Mesenchymal stem cell (in vitro differentiated cells and primary cell): ENCODE data around the gene CABCOCO1.

Experiments used
- DNase-seq: peaks from one replicate; pipeline ENCODE4 v3.0.0-alpha.2; 2013
- H2AFZ ChIP-seq: one replicate; pipeline ENCODE4 v1.6.1; 2013; ENCODE audit warnings: low read depth, mild to moderate bottlenecking, control low read depth, inconsistent platforms, low read length, moderate library complexity
- H2AK5ac ChIP-seq: 2 replicates; pipeline ENCODE4 v1.6.1; 2013; ENCODE audit warnings: low read length, moderate library complexity, mild to moderate bottlenecking, inconsistent platforms; ENCODE audit not compliant: severe bottlenecking
- H2BK120ac ChIP-seq: one replicate; pipeline ENCODE4 v1.6.1; 2013; ENCODE audit warnings: low read depth, mild to moderate bottlenecking, inconsistent platforms, low read length, moderate library complexity
- H2BK12ac ChIP-seq, 2 experiments: one replicate each; pipeline ENCODE4 v1.6.1; 2013; ENCODE audit warnings: inconsistent platforms in 2 of 2, low read length in 2 of 2, mild to moderate bottlenecking in 2 of 2, moderate library complexity in 2 of 2, control low read depth in 1 of 2
- H2BK15ac ChIP-seq: one replicate; pipeline ENCODE4 v1.6.1; 2013; ENCODE audit warnings: mild to moderate bottlenecking, low read depth, inconsistent platforms; ENCODE audit not compliant: poor library complexity, severe bottlenecking
- H2BK5ac ChIP-seq: 2 replicates; pipeline ENCODE4 v1.6.1; 2013; ENCODE audit warnings: low read depth, mild to moderate bottlenecking, low read length, control low read depth, inconsistent platforms; ENCODE audit not compliant: poor library complexity, severe bottlenecking
- H3K14ac ChIP-seq, 2 experiments: one replicate each; pipeline ENCODE4 v1.6.1; 2013; ENCODE audit warnings: inconsistent platforms in 2 of 2, low read length in 2 of 2, control low read depth in 1 of 2, mild to moderate bottlenecking in 1 of 2, moderate library complexity in 1 of 2
- H3K18ac ChIP-seq, 2 experiments: one replicate each; pipeline ENCODE4 v1.6.1; 2013; ENCODE audit warnings: inconsistent platforms in 2 of 2, low read length in 2 of 2, control low read depth in 1 of 2, low read depth in 1 of 2, mild to moderate bottlenecking in 1 of 2
- H3K23ac ChIP-seq, 2 experiments: one replicate each; pipeline ENCODE4 v1.6.1; 2013; ENCODE audit warnings: inconsistent platforms in 2 of 2, low read length in 2 of 2, mild to moderate bottlenecking in 2 of 2, moderate library complexity in 2 of 2, control low read depth in 1 of 2
- H3K27ac ChIP-seq: 2 replicates; pipeline ENCODE4 v1.5.1; 2013; ENCODE audit warnings: mild to moderate bottlenecking, moderate library complexity, low read length, control low read depth, inconsistent platforms; ENCODE audit not compliant: poor library complexity, severe bottlenecking
- H3K27me3 ChIP-seq, 2 experiments: 2 replicates each; pipeline versions ENCODE4 v1.6.1 to v1.7.0; 2013; ENCODE audit warnings: low read length in 2 of 2, mild to moderate bottlenecking in 2 of 2, moderate library complexity in 2 of 2, control low read depth in 1 of 2, inconsistent platforms in 1 of 2; ENCODE audit not compliant: control insufficient read depth in 1 of 2, insufficient read depth in 1 of 2
- H3K36me3 ChIP-seq, 2 experiments: 2 replicates each; pipeline versions ENCODE4 v1.6.1 to v1.7.0; 2013; ENCODE audit warnings: low read length in 2 of 2, control low read depth in 1 of 2, inconsistent platforms in 1 of 2, low read depth in 1 of 2, mild to moderate bottlenecking in 1 of 2; ENCODE audit not compliant: insufficient read depth in 2 of 2, control insufficient read depth in 1 of 2
- H3K4ac ChIP-seq, 2 experiments: one replicate each; pipeline ENCODE4 v1.6.1; 2013; ENCODE audit warnings: inconsistent platforms in 2 of 2, low read length in 2 of 2, mild to moderate bottlenecking in 2 of 2, moderate library complexity in 2 of 2, control low read depth in 1 of 2, low read depth in 1 of 2
- H3K4me1 ChIP-seq: 2 replicates; pipeline ENCODE4 v1.6.1; 2013; ENCODE audit warnings: low read depth, low read length, control low read depth; ENCODE audit not compliant: control insufficient read depth, insufficient read depth
- H3K4me2 ChIP-seq: 2 replicates; pipeline ENCODE4 v1.6.1; 2013; ENCODE audit warnings: low read length, mild to moderate bottlenecking, inconsistent platforms; ENCODE audit not compliant: poor library complexity, severe bottlenecking
- H3K4me3 ChIP-seq, 2 experiments: 2 replicates each; pipeline versions ENCODE4 v1.5.1 to v1.7.0; 2013; ENCODE audit warnings: low read length in 2 of 2, mild to moderate bottlenecking in 2 of 2, control low read depth in 1 of 2, low read depth in 1 of 2; ENCODE audit not compliant: insufficient read depth in 1 of 2
- H3K79me1 ChIP-seq: replicated peaks from 2 replicates; pipeline ENCODE4 v1.6.1; 2013; ENCODE audit warnings: mild to moderate bottlenecking, control low read depth, low read length, inconsistent platforms; ENCODE audit not compliant: poor library complexity, severe bottlenecking
- H3K9ac ChIP-seq: 2 replicates; pipeline ENCODE4 v1.7.0; 2013; ENCODE audit warnings: mild to moderate bottlenecking, low read length, moderate library complexity
- H3K9me3 ChIP-seq: 2 replicates; pipeline ENCODE4 v1.7.0; 2013; ENCODE audit warnings: mild to moderate bottlenecking, low read length; ENCODE audit not compliant: control insufficient read depth
- H4K8ac ChIP-seq: one replicate; pipeline ENCODE4 v1.6.1; 2013; ENCODE audit warnings: inconsistent platforms, mild to moderate bottlenecking, low read length, moderate library complexity
- H4K91ac ChIP-seq: one replicate; pipeline ENCODE4 v1.6.1; 2013; ENCODE audit warnings: mild to moderate bottlenecking, low read length, inconsistent platforms
- WGBS: methylation state at CpG from one replicate; pipeline ENCODE4 v1.1.7; 2013; ENCODE audit warnings: mixed read lengths; 5-methylcytosine and 5-hydroxymethylcytosine counted together

The CABCOCO1 gene

GRCh38 chr10:61754587-61755550, 92.1 kb downstream of the CABCOCO1 start:
- Histone ChIP-seq H4K8ac (no peak overlapping the region), H3K36me3 (no peaks in the 10 kb centered on the region), H3K79me1 (no peaks in the 10 kb centered on the region), H3K9me3 (no peaks in the 10 kb centered on the region), H2AFZ (no peak overlapping the region), H2BK5ac (no peak overlapping the region), H3K4me3 (no peak overlapping the region), H3K9ac (no peak overlapping the region), H3K27me3 (no peaks in the 10 kb centered on the region), H3K23ac (no peak overlapping the region), H3K14ac (no peak overlapping the region), H2BK15ac (no peak overlapping the region), H3K4me1 (peaks cover 4% of the 10 kb centered on the region), H3K27ac (peak overlapping the region; percentile 53), H2BK12ac (no peak overlapping the region), H3K18ac (no peak overlapping the region), H4K91ac (no peak overlapping the region), H2BK120ac (no peak overlapping the region), H2AK5ac (no peak overlapping the region), H3K4ac (no peak overlapping the region), H3K4me2 (no peak overlapping the region)
- peak; percentile 16 for DNase-seq
- 100% methylated on average over 1 of the region's 4 CpGs for WGBS

GRCh38 chr10:61757001-61757400, 94.3 kb downstream of the CABCOCO1 start:
- Histone ChIP-seq H3K4me1 (peaks cover 2% of the 10 kb centered on the region), H3K18ac (no peak overlapping the region), H3K4ac (no peak overlapping the region), H4K91ac (no peak overlapping the region), H3K4me2 (no peak overlapping the region), H3K9ac (peak overlapping the region; percentile 8), H3K9me3 (no peaks in the 10 kb centered on the region), H3K27ac (no peak overlapping the region), H3K23ac (no peak overlapping the region), H2BK15ac (no peak overlapping the region), H3K14ac (no peak overlapping the region), H2BK12ac (no peak overlapping the region), H2BK5ac (no peak overlapping the region), H3K4me3 (no peak overlapping the region), H2AFZ (no peak overlapping the region), H3K27me3 (no peaks in the 10 kb centered on the region), H2AK5ac (no peak overlapping the region), H3K36me3 (no peaks in the 10 kb centered on the region), H4K8ac (no peak overlapping the region), H3K79me1 (no peaks in the 10 kb centered on the region), H2BK120ac (no peak overlapping the region)
- WGBS: no CpG with 5 or more reads among the region's 3 CpGs
- no peak for DNase-seq

GRCh38 chr10:61757525-61758397, 95.0 kb downstream of the CABCOCO1 start:
- Histone ChIP-seq H3K9me3 (no peaks in the 10 kb centered on the region), H3K79me1 (no peaks in the 10 kb centered on the region), H4K8ac (peak overlapping the region; percentile 83), H2BK120ac (no peak overlapping the region), H2BK15ac (no peak overlapping the region), H2AFZ (no peak overlapping the region), H2BK12ac (peak overlapping the region; percentile 45 to 83), H4K91ac (peak overlapping the region; percentile 54), H2BK5ac (no peak overlapping the region), H3K27ac (peak overlapping the region; percentile 50), H3K9ac (peak overlapping the region; percentile 8), H3K36me3 (no peaks in the 10 kb centered on the region), H3K4ac (peak overlapping the region; percentile 17 to 68), H3K23ac (no peak overlapping the region), H3K18ac (peak overlapping the region; percentile 28 to 86), H3K4me2 (no peak overlapping the region), H3K14ac (no peak overlapping the region), H3K4me1 (peaks cover 2% of the 10 kb centered on the region), H3K4me3 (no peak overlapping the region), H2AK5ac (peak overlapping the region; percentile 91), H3K27me3 (no peaks in the 10 kb centered on the region)
- DNase-seq: peak; percentile 85
- WGBS: 62% methylated on average over 2 of the region's 2 CpGs

- H3K4me1 ChIP-seq: peaks cover 2% of the 10 kb centered on the region
- no peak overlapping the region for H2BK15ac ChIP-seq
- no peaks in the 10 kb centered on the region for H3K27me3 ChIP-seq
- peak; percentile 81 for DNase-seq
- H3K4me3 ChIP-seq: no peak overlapping the region
- H2BK5ac ChIP-seq: no peak overlapping the region
- H3K9ac ChIP-seq: no peak overlapping the region
- no peak overlapping the region for H2AFZ ChIP-seq
- H3K4me2 ChIP-seq: no peak overlapping the region
- H3K79me1 ChIP-seq: no peaks in the 10 kb centered on the region
- H4K91ac ChIP-seq: no peak overlapping the region
- H3K14ac ChIP-seq: no peak overlapping the region
- whole genome bisulfite sequencing: 0% methylated on average over 1 of the region's 3 CpGs
- no peaks in the 10 kb centered on the region for H3K36me3 ChIP-seq
- no peak overlapping the region for H3K4ac ChIP-seq
- no peak overlapping the region for H3K18ac ChIP-seq
- H4K8ac ChIP-seq: no peak overlapping the region
- no peaks in the 10 kb centered on the region for H3K9me3 ChIP-seq
- H2BK12ac ChIP-seq: no peak overlapping the region
- no peak overlapping the region for H2BK120ac ChIP-seq
- no peak overlapping the region for H2AK5ac ChIP-seq
- H3K27ac ChIP-seq: no peak overlapping the region
- H3K23ac ChIP-seq: no peak overlapping the region
Measured at GRCh38 chr10:61758433-61758832, 95.7 kb downstream of the CABCOCO1 start.
